GM12892 (cell line): ENCODE results near the gene MAP1B.

Experiments used
- POLR2A ChIP-seq: IDR thresholded peaks from 2 replicates; pipeline ENCODE4 v1.6.1; 2011; ENCODE audit warnings: low read depth, low read length, control low read depth
- POLR2AphosphoS5 ChIP-seq: IDR thresholded peaks from 2 replicates; pipeline ENCODE4 v1.6.1; 2011; ENCODE audit warnings: low read depth, low read length, control low read depth

GRCh38 chr5:72172786-72173185 lies 65.5 kb downstream of the MAP1B start:
- no peak for TF ChIP-seq POLR2AphosphoS5
- TF ChIP-seq POLR2A = no peak
